WTC11 (cell line): ENCODE measurements around the gene GPR37. TPM values are rescaled to one million over a fixed set of nuclear protein-coding genes. Genes with fewer than 3 reads are reported as not detected.

Experiments used
- ATAC-seq: fragments of 200-7000 bp; cut with Tn5 transposase; 2 replicates; pipeline ENCODE4 v1.10.0; 2021; ENCODE audit warnings: mild to moderate bottlenecking, moderate library complexity
- CTCF ChIA-PET: fragments of 300-600 bp; sonication (Branson Sonifier 250); formaldehyde crosslinking; loops from one replicate; lab custom pipeline; 2021; ENCODE audit warnings: antibody characterized with exemption; lab: Charles Lee
- POLR2A ChIA-PET: fragments of 350-600 bp; sonication (Branson Sonifier 250); formaldehyde crosslinking; loops from one replicate; lab custom pipeline; 2021; ENCODE audit warnings: antibody characterized with exemption; lab: Charles Lee
- DNase-seq: peaks from one replicate; pipeline ENCODE4 v3.0.0; 2021; ENCODE audit warnings: low spot score
- H3K27ac Mint-ChIP-seq: 2 replicates; pipeline ENCODE4 v1.8.0; 2021; ENCODE audit warnings: mixed read lengths
- H3K27me3 Mint-ChIP-seq: 2 replicates; pipeline ENCODE4 v1.8.0; 2021; ENCODE audit warnings: low read depth, mild to moderate bottlenecking, moderate library complexity, mixed read lengths
- H3K36me3 Mint-ChIP-seq: 2 replicates; pipeline ENCODE4 v1.8.0; 2021; ENCODE audit warnings: mixed read lengths
- H3K4me1 Mint-ChIP-seq: 2 replicates; pipeline ENCODE4 v1.8.0; 2022; ENCODE audit warnings: mixed read lengths
- H3K4me3 Mint-ChIP-seq: 2 replicates; pipeline ENCODE4 v1.8.0; 2021; ENCODE audit warnings: mild to moderate bottlenecking, moderate library complexity, mixed read lengths
- H3K9me3 Mint-ChIP-seq: 2 replicates; pipeline ENCODE4 v1.8.0; 2021; ENCODE audit warnings: mixed read lengths
- AR ChIP-seq: fragments of 250-450 bp; sonication (Bioruptor Pico); IDR thresholded peaks from 2 replicates; pipeline ENCODE4 v1.9.0; 2021; ENCODE audit warnings: mild to moderate bottlenecking
- ATF6 ChIP-seq: sonication (generic); formaldehyde crosslinking; IDR thresholded peaks from 2 replicates; pipeline ENCODE4 v1.8.1; 2023; ENCODE audit warnings: mild to moderate bottlenecking, missing genetic modification reagents
- CREB1 ChIP-seq: sonication (generic); formaldehyde crosslinking; IDR thresholded peaks from 2 replicates; pipeline ENCODE4 v1.8.0; 2023; ENCODE audit warnings: mild to moderate bottlenecking, missing genetic modification reagents
- ESRRA ChIP-seq: sonication (generic); formaldehyde crosslinking; IDR thresholded peaks from 2 replicates; pipeline ENCODE4 v1.8.1; 2022; ENCODE audit warnings: mild to moderate bottlenecking, missing genetic modification reagents, borderline replicate concordance
- FOXP1 ChIP-seq: sonication (generic); formaldehyde crosslinking; IDR thresholded peaks from 2 replicates; pipeline ENCODE4 v1.8.0; 2022; ENCODE audit warnings: missing genetic modification reagents, mild to moderate bottlenecking, moderate library complexity, borderline replicate concordance
- FOXP4 ChIP-seq: sonication (generic); formaldehyde crosslinking; IDR thresholded peaks from 2 replicates; pipeline ENCODE4 v1.8.0; 2022; ENCODE audit warnings: mild to moderate bottlenecking, missing genetic modification reagents
- GRHL2 ChIP-seq: fragments of 250-450 bp; sonication (Bioruptor Pico); IDR thresholded peaks from 2 replicates; pipeline ENCODE4 v1.8.0; 2022; ENCODE audit warnings: mild to moderate bottlenecking, moderate library complexity; ENCODE audit not compliant: insufficient replicate concordance, severe bottlenecking
- GTF2I ChIP-seq: fragments of 250-450 bp; sonication (Bioruptor Pico); conservative IDR thresholded peaks from 2 replicates; pipeline ENCODE4 v1.4.0; 2021; ENCODE audit warnings: mild to moderate bottlenecking
- HMGA2 ChIP-seq: fragments of 250-450 bp; sonication (Bioruptor Pico); IDR thresholded peaks from 2 replicates; pipeline ENCODE4 v1.4.0; 2021; ENCODE audit warnings: mild to moderate bottlenecking, moderate library complexity
- MLX ChIP-seq: sonication (generic); formaldehyde crosslinking; IDR thresholded peaks from 2 replicates; pipeline ENCODE4 v1.8.1; 2023; ENCODE audit warnings: mild to moderate bottlenecking, missing genetic modification reagents, moderate library complexity
- NR2C2 ChIP-seq: sonication (generic); formaldehyde crosslinking; IDR thresholded peaks from 2 replicates; pipeline ENCODE4 v1.8.0; 2022; ENCODE audit warnings: mild to moderate bottlenecking, missing genetic modification reagents
- NR3C1 ChIP-seq: sonication (generic); formaldehyde crosslinking; conservative IDR thresholded peaks from 2 replicates; pipeline ENCODE4 v1.8.1; 2023; ENCODE audit warnings: low read depth, mild to moderate bottlenecking, missing genetic modification reagents
- PRDM15 ChIP-seq: sonication (generic); formaldehyde crosslinking; IDR thresholded peaks from 2 replicates; pipeline ENCODE4 v1.8.0; 2022; ENCODE audit warnings: missing genetic modification reagents
- SMAD4 ChIP-seq: sonication (generic); formaldehyde crosslinking; IDR thresholded peaks from 2 replicates; pipeline ENCODE4 v1.8.0; 2022; ENCODE audit warnings: mild to moderate bottlenecking, missing genetic modification reagents
- USF1 ChIP-seq: sonication (generic); formaldehyde crosslinking; IDR thresholded peaks from 2 replicates; pipeline ENCODE4 v1.8.0; 2022; ENCODE audit warnings: mild to moderate bottlenecking, missing genetic modification reagents
- ZBTB21 ChIP-seq: sonication (generic); formaldehyde crosslinking; IDR thresholded peaks from 2 replicates; pipeline ENCODE4 v1.8.1; 2023; ENCODE audit warnings: mild to moderate bottlenecking, missing genetic modification reagents, borderline replicate concordance
- ZNF263 ChIP-seq: sonication (generic); formaldehyde crosslinking; IDR thresholded peaks from 2 replicates; pipeline ENCODE4 v1.8.1; 2022; ENCODE audit warnings: low read depth, mild to moderate bottlenecking, moderate library complexity, missing genetic modification reagents
- total RNA-seq: library from RNA; stranded (reverse); gene quantifications from 3 replicates; pipeline ENCODE4 v1.2.3, GENCODE V29; 2021

GPR37 gene
- total RNA-seq, 1 experiment from 2014 or later = 20.4 TPM

- Mint-ChIP-seq H3K4me1 (peaks cover 12% of the 10 kb centered on the region), H3K27ac (no peak overlapping the region), H3K9me3 (no peaks in the 10 kb centered on the region), H3K36me3 (no peaks in the 10 kb centered on the region), H3K4me3 (no peak overlapping the region), H3K27me3 (no peaks in the 10 kb centered on the region)
- DNase-seq (no peak), ATAC-seq (no peak; the same call in 1 of the 2 replicates)
- TF ChIP-seq GRHL2 (CRISPR knock-in tag) (no peak), HMGA2 (CRISPR knock-in tag) (no peak), ATF6 (CRISPR knock-in tag) (no peak), ZNF263 (CRISPR knock-in tag) (no peak), AR (no peak), NR2C2 (CRISPR knock-in tag) (no peak), GTF2I (CRISPR knock-in tag) (no peak), NR3C1 (CRISPR knock-in tag) (no peak), CREB1 (no peak), ESRRA (CRISPR knock-in tag) (no peak), MLX (CRISPR knock-in tag) (no peak), USF1 (CRISPR knock-in tag) (no peak), SMAD4 (CRISPR knock-in tag) (no peak), ZBTB21 (CRISPR knock-in tag) (no peak), FOXP1 (no peak), PRDM15 (CRISPR knock-in tag) (no peak), FOXP4 (CRISPR knock-in tag) (no peak)
- ChIA-PET CTCF (interaction anchor here (0.7 kb wide), 1 partner anchor 9 kb away, joined by 3 read pairs; no protein-coding TSS in a partner anchor), POLR2A (no interaction called here)
Observed at GRCh38 chr7:124777268-124777667, 11.7 kb upstream of the GPR37 start.
